Activated naive CD8-positive, alpha-beta T cell treated with anti-CD3 and anti-CD28 coated beads, Interleukin-2, amount 50 U/mL, for 24 hours (primary cell): ENCODE data around the gene ANKHD1.

ENCODE experiments used
- ATAC-seq: fragments of 150-1000 bp; cut with Tn5 transposase; one replicate; pipeline ENCODE4 v1.10.0; 2021
- DNase-seq: peaks from one replicate; pipeline ENCODE4 v3.0.0; 2021
- H3K27ac Mint-ChIP-seq: one replicate; pipeline ENCODE4 v1.8.0; 2021; ENCODE audit warnings: mild to moderate bottlenecking, mixed read lengths
- H3K27me3 Mint-ChIP-seq: one replicate; pipeline ENCODE4 v1.8.0; 2021; ENCODE audit warnings: mixed read lengths
- H3K36me3 Mint-ChIP-seq: one replicate; pipeline ENCODE4 v1.8.0; 2021; ENCODE audit warnings: low read depth, mixed read lengths
- H3K4me1 Mint-ChIP-seq: one replicate; pipeline ENCODE4 v1.8.0; 2021; ENCODE audit warnings: mixed read lengths
- H3K4me3 Mint-ChIP-seq: one replicate; pipeline ENCODE4 v1.8.0; 2021; ENCODE audit warnings: mild to moderate bottlenecking, moderate library complexity, mixed read lengths
- H3K9me3 Mint-ChIP-seq: one replicate; pipeline ENCODE4 v1.8.0; 2021; ENCODE audit warnings: mixed read lengths

ANKHD1 gene

GRCh38 chr5:140509898-140510297, 108.3 kb downstream of the ANKHD1 start:
- Mint-ChIP-seq H3K36me3 (peaks cover 54% of the 10 kb centered on the region), H3K4me3 (no peak overlapping the region), H3K4me1 (no peaks in the 10 kb centered on the region), H3K27me3 (no peaks in the 10 kb centered on the region), H3K9me3 (no peaks in the 10 kb centered on the region), H3K27ac (no peak overlapping the region)
- DNase-seq: no peak
- ATAC-seq: no peak

- Mint-ChIP-seq H3K36me3 (peaks cover 55% of the 10 kb centered on the region), H3K27ac (no peak overlapping the region), H3K27me3 (no peaks in the 10 kb centered on the region), H3K4me1 (no peaks in the 10 kb centered on the region), H3K9me3 (no peaks in the 10 kb centered on the region), H3K4me3 (no peak overlapping the region)
- DNase-seq: no peak
- no peak for ATAC-seq
These were observed 111.5 kb downstream of the ANKHD1 start for GRCh38 chr5:140513124-140513523.

- Mint-ChIP-seq H3K4me1 (peaks cover 2% of the 10 kb centered on the region), H3K36me3 (peaks cover 37% of the 10 kb centered on the region), H3K9me3 (no peaks in the 10 kb centered on the region), H3K4me3 (no peak overlapping the region), H3K27ac (peak overlapping the region; percentile 41), H3K27me3 (no peaks in the 10 kb centered on the region)
- ATAC-seq: no peak
- DNase-seq: no peak
These were observed 122.4 kb downstream of the ANKHD1 start for GRCh38 chr5:140524003-140524402.

GRCh38 chr5:140540227-140540626, 138.6 kb downstream of the ANKHD1 start:
- H3K27ac Mint-ChIP-seq: no peak overlapping the region

GRCh38 chr5:140542972-140543371, 141.3 kb downstream of the ANKHD1 start:
- Mint-ChIP-seq H3K36me3 (peaks cover 38% of the 10 kb centered on the region), H3K4me1 (peaks cover 11% of the 10 kb centered on the region), H3K9me3 (no peaks in the 10 kb centered on the region), H3K4me3 (no peak overlapping the region), H3K27me3 (no peaks in the 10 kb centered on the region), H3K27ac (no peak overlapping the region)
- DNase-seq: no peak
- no peak for ATAC-seq

More at GRCh38 chr5:140540227-140540626, 138.6 kb downstream of the ANKHD1 start:
- H3K36me3 Mint-ChIP-seq: peaks cover 49% of the 10 kb centered on the region
- no peak for ATAC-seq
- DNase-seq: no peak
- no peaks in the 10 kb centered on the region for H3K9me3 Mint-ChIP-seq
- no peak overlapping the region for H3K4me3 Mint-ChIP-seq
- H3K27me3 Mint-ChIP-seq: no peaks in the 10 kb centered on the region
- peaks cover 2% of the 10 kb centered on the region for H3K4me1 Mint-ChIP-seq

- peaks cover 29% of the 10 kb centered on the region for H3K4me1 Mint-ChIP-seq
- DNase-seq: no peak
- no peaks in the 10 kb centered on the region for H3K9me3 Mint-ChIP-seq
- H3K27ac Mint-ChIP-seq: no peak overlapping the region
- peaks cover 35% of the 10 kb centered on the region for H3K36me3 Mint-ChIP-seq
- ATAC-seq: no peak
- no peaks in the 10 kb centered on the region for H3K27me3 Mint-ChIP-seq
- H3K4me3 Mint-ChIP-seq: no peak overlapping the region
These were observed 143.4 kb downstream of the ANKHD1 start for GRCh38 chr5:140544986-140545385.

- Mint-ChIP-seq H3K27ac (peak overlapping the region; percentile 27), H3K36me3 (peaks cover 35% of the 10 kb centered on the region), H3K4me1 (peaks cover 29% of the 10 kb centered on the region), H3K4me3 (no peak overlapping the region), H3K9me3 (no peaks in the 10 kb centered on the region), H3K27me3 (no peaks in the 10 kb centered on the region)
- ATAC-seq (no peak), DNase-seq (no peak)
These were observed 144.0 kb downstream of the ANKHD1 start for GRCh38 chr5:140545606-140546005.

GRCh38 chr5:140546851-140547507, 145.3 kb downstream of the ANKHD1 start:
- no peak for ATAC-seq
- no peak for DNase-seq
- Mint-ChIP-seq H3K36me3 (peaks cover 37% of the 10 kb centered on the region), H3K9me3 (no peaks in the 10 kb centered on the region), H3K27me3 (no peaks in the 10 kb centered on the region), H3K4me3 (peak overlapping the region; percentile 83), H3K4me1 (peaks cover 38% of the 10 kb centered on the region), H3K27ac (peak overlapping the region; percentile 92)

GRCh38 chr5:140547508-140548299, 146.1 kb downstream of the ANKHD1 start, which contains the start of gene EIF4EBP3:
Gene EIF4EBP3, plus strand, starts transcription at chr5:140547662. Its CDS starts 76 bp downstream, at chr5:140547738.
- H3K4me1 Mint-ChIP-seq: peaks cover 42% of the 10 kb centered on the region
- ATAC-seq: peak; percentile 98

GRCh38 chr5:140548300-140548688, 146.7 kb downstream of the ANKHD1 start:
- H3K36me3 Mint-ChIP-seq: peaks cover 42% of the 10 kb centered on the region
- peak; percentile 7 for ATAC-seq

More at GRCh38 chr5:140547508-140548299, 146.1 kb downstream of the ANKHD1 start, which contains the start of gene EIF4EBP3:
- Mint-ChIP-seq H3K27me3 (no peaks in the 10 kb centered on the region), H3K9me3 (no peaks in the 10 kb centered on the region), H3K36me3 (peaks cover 39% of the 10 kb centered on the region), H3K4me3 (peak within 1 kb of the TSS; percentile 83), H3K27ac (peak within 1 kb of the TSS; percentile 92)
- DNase-seq: peak; percentile 89

GRCh38 chr5:140548791-140549190, 147.2 kb downstream of the ANKHD1 start:
- H3K9me3 Mint-ChIP-seq: no peaks in the 10 kb centered on the region
- no peak for DNase-seq
- no peaks in the 10 kb centered on the region for H3K27me3 Mint-ChIP-seq
- H3K4me1 Mint-ChIP-seq: peaks cover 53% of the 10 kb centered on the region
- H3K27ac Mint-ChIP-seq: peak overlapping the region; percentile 92
- H3K4me3 Mint-ChIP-seq: peak overlapping the region; percentile 83
- H3K36me3 Mint-ChIP-seq: peaks cover 47% of the 10 kb centered on the region
- ATAC-seq: no peak

More at GRCh38 chr5:140548300-140548688, 146.7 kb downstream of the ANKHD1 start:
- no peak for DNase-seq
- H3K4me1 Mint-ChIP-seq: peaks cover 48% of the 10 kb centered on the region
- peak overlapping the region; percentile 83 for H3K4me3 Mint-ChIP-seq
- no peaks in the 10 kb centered on the region for H3K9me3 Mint-ChIP-seq
- no peaks in the 10 kb centered on the region for H3K27me3 Mint-ChIP-seq
- peak overlapping the region; percentile 92 for H3K27ac Mint-ChIP-seq

- H3K4me3 Mint-ChIP-seq: peak overlapping the region; percentile 46
- no peak for DNase-seq
- peaks cover 46% of the 10 kb centered on the region for H3K36me3 Mint-ChIP-seq
- H3K27ac Mint-ChIP-seq: peak overlapping the region; percentile 92
- H3K4me1 Mint-ChIP-seq: peaks cover 60% of the 10 kb centered on the region
- H3K9me3 Mint-ChIP-seq: no peaks in the 10 kb centered on the region
- H3K27me3 Mint-ChIP-seq: no peaks in the 10 kb centered on the region
- ATAC-seq: no peak
These were observed 147.9 kb downstream of the ANKHD1 start for GRCh38 chr5:140549237-140550144.

- Mint-ChIP-seq H3K4me1 (peaks cover 69% of the 10 kb centered on the region), H3K27me3 (no peaks in the 10 kb centered on the region), H3K9me3 (no peaks in the 10 kb centered on the region), H3K36me3 (peaks cover 48% of the 10 kb centered on the region), H3K4me3 (no peak overlapping the region), H3K27ac (peak overlapping the region; percentile 92)
- ATAC-seq (no peak), DNase-seq (no peak)
These were observed 148.8 kb downstream of the ANKHD1 start for GRCh38 chr5:140550147-140551079.
